GM23248 (cell line): ENCODE data around the gene PKD1. TPM values are rescaled to one million over a fixed set of nuclear protein-coding genes. Genes with fewer than 3 reads are reported as not detected.

Source experiments
- DNase-seq: peaks from one replicate; pipeline ENCODE4 v3.0.0-alpha.2; 2015
- H2AFZ ChIP-seq: fragments of 200-600 bp; sonication (generic); 2 replicates; pipeline ENCODE4 v1.6.1; 2016; ENCODE audit warnings: antibody characterized with exemption
- H3F3A ChIP-seq: fragments of 200-600 bp; sonication (generic); 2 replicates; pipeline ENCODE4 v1.6.1; 2016; ENCODE audit warnings: mild to moderate bottlenecking, antibody characterized with exemption, mixed run types; ENCODE audit not compliant: insufficient read depth
- H3K27ac ChIP-seq: fragments of 200-600 bp; sonication (generic); 2 replicates; pipeline ENCODE4 v1.5.1; 2016; ENCODE audit warnings: mild to moderate bottlenecking
- H3K27me3 ChIP-seq: fragments of 200-600 bp; sonication (generic); replicated peaks from 2 replicates; pipeline ENCODE4 v1.6.1; 2016; ENCODE audit warnings: mild to moderate bottlenecking; ENCODE audit not compliant: insufficient read depth
- H3K36me3 ChIP-seq: fragments of 200-600 bp; sonication (generic); 2 replicates; pipeline ENCODE4 v1.6.1; 2016; ENCODE audit warnings: low read depth, mild to moderate bottlenecking
- H3K4me1 ChIP-seq: fragments of 200-600 bp; sonication (generic); 2 replicates; pipeline ENCODE4 v1.6.1; 2016; ENCODE audit warnings: mild to moderate bottlenecking; ENCODE audit not compliant: insufficient read depth
- H3K4me2 ChIP-seq: fragments of 200-600 bp; sonication (generic); one replicate; pipeline ENCODE4 v1.6.1; 2016; ENCODE audit warnings: mild to moderate bottlenecking; ENCODE audit not compliant: unreplicated experiment
- H3K4me3 ChIP-seq: fragments of 200-600 bp; sonication (generic); 2 replicates; pipeline ENCODE4 v1.5.1; 2016; ENCODE audit warnings: mild to moderate bottlenecking
- H3K79me2 ChIP-seq: fragments of 200-600 bp; sonication (generic); 2 replicates; pipeline ENCODE4 v1.6.1; 2016; ENCODE audit warnings: mild to moderate bottlenecking; ENCODE audit not compliant: insufficient read depth
- H3K9ac ChIP-seq: fragments of 200-600 bp; sonication (generic); 2 replicates; pipeline ENCODE4 v1.6.1; 2016; ENCODE audit warnings: mild to moderate bottlenecking
- H3K9me2 ChIP-seq: fragments of 200-600 bp; sonication (generic); 2 replicates; pipeline ENCODE4 v1.6.1; 2016; ENCODE audit warnings: mixed run types, mild to moderate bottlenecking, moderate library complexity; ENCODE audit not compliant: insufficient read depth
- H3K9me3 ChIP-seq: fragments of 200-600 bp; sonication (generic); one replicate; pipeline ENCODE4 v1.6.1; 2017; ENCODE audit warnings: low read depth
- H4K20me1 ChIP-seq: fragments of 200-600 bp; sonication (generic); 2 replicates; pipeline ENCODE4 v1.6.0; 2016; ENCODE audit not compliant: insufficient read depth
- EZH2 ChIP-seq: fragments of 200-600 bp; sonication (generic); IDR thresholded peaks from 2 replicates; pipeline ENCODE4 v1.6.1; 2018; ENCODE audit warnings: antibody characterized with exemption, mild to moderate bottlenecking; ENCODE audit not compliant: insufficient read depth, poor library complexity, severe bottlenecking
- EZH2phosphoT487 ChIP-seq: fragments of 200-600 bp; sonication (generic); IDR thresholded peaks from 2 replicates; pipeline ENCODE4 v1.6.1; 2018; ENCODE audit warnings: antibody characterized with exemption, moderate library complexity, mild to moderate bottlenecking, low read depth; ENCODE audit not compliant: insufficient read depth
- WGBS, 2 experiments: methylation state at CpG; one replicate each; pipeline ENCODE4 v1.1.6; 2015 to 2017; ENCODE audit warnings: low lambda C conversion rate in 2 of 2, low coverage in 1 of 2; ENCODE audit errors: missing lambda C conversion rate in 2 of 2; 5-methylcytosine and 5-hydroxymethylcytosine counted together
- in situ Hi-C: fragments of 300-500 bp; cut with MboI; formaldehyde crosslinking; loops from 2 replicates; pipeline ENCODE4 v1.15.0; 2020
- polyA plus RNA-seq: library from polyadenylated mRNA; unstranded; fragments of >200 nt; fragmentation: Nextera tagmentation; extraction: Ambion mirVana; gene quantifications from 2 replicates; pipeline ENCODE4 v1.2.1, GENCODE V29; 2016
- total RNA-seq: library from RNA; depleted of rRNA; stranded (reverse); fragments of >200 nt; shearing (Covaris generic); gene quantifications from 2 replicates; pipeline ENCODE4 v1.2.3, GENCODE V29; 2014

Gene PKD1
- total and polyA plus RNA-seq, 2 experiments from 2014 or later: 48.4 to 201 TPM

DNA sequence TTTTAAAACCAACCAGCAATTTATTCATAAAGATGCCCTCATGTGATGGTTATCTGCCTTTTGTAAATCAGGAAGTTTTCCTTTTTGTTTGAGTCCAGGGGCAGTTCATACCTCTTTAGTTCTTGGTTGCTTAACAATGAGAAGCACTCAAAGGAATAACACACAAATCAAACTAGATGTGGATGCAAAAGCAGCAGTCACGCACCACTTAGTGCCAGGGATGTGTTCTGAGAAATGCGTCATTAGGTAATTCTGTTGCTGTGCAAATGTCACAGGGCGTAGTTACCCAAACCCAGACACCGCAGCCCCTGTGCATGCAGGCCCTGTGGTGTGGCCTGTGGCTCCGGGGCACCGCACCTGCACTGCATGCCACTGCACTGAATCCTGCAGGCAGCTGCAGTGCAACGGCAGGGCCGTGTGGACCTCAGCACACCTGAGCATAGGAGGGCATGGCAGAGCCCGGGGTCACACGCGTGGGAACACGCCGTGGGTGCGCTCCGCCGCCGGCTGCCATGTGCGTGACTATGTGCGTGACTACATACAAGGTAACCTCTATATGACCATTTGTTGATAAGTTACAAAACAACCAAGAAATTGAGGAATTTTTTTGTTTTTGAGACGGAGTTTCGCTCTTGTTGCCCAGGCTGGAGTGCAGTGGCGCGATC lies 39.6 kb downstream of the PKD1 start:
- H3K9me2 ChIP-seq: no peaks in the 10 kb centered on the region
- no peak overlapping the region for H3K4me2 ChIP-seq
- H3K9ac ChIP-seq: no peak overlapping the region
- no peak for TF ChIP-seq EZH2phosphoT487
- TF ChIP-seq EZH2: no peak
- H3K4me1 ChIP-seq: no peaks in the 10 kb centered on the region
- no peak for DNase-seq
- H3K36me3 ChIP-seq: peaks cover 48% of the 10 kb centered on the region; the same call in 1 of the 2 replicates
- in situ Hi-C loops: no loop called here
- H3K27me3 ChIP-seq: no peaks in the 10 kb centered on the region
- H3K9me3 ChIP-seq: no peaks in the 10 kb centered on the region
- peaks cover 12% of the 10 kb centered on the region; the same call in 1 of the 2 replicates for H3F3A ChIP-seq
- no peak overlapping the region for H2AFZ ChIP-seq
- no peak overlapping the region for H3K4me3 ChIP-seq
- peaks cover 30% of the 10 kb centered on the region for H3K79me2 ChIP-seq
- no peak overlapping the region for H3K27ac ChIP-seq
- H4K20me1 ChIP-seq: no peaks in the 10 kb centered on the region
- 96 to 99% methylated on average over 23 of the region's 23 CpGs for WGBS, 2 experiments

DNA sequence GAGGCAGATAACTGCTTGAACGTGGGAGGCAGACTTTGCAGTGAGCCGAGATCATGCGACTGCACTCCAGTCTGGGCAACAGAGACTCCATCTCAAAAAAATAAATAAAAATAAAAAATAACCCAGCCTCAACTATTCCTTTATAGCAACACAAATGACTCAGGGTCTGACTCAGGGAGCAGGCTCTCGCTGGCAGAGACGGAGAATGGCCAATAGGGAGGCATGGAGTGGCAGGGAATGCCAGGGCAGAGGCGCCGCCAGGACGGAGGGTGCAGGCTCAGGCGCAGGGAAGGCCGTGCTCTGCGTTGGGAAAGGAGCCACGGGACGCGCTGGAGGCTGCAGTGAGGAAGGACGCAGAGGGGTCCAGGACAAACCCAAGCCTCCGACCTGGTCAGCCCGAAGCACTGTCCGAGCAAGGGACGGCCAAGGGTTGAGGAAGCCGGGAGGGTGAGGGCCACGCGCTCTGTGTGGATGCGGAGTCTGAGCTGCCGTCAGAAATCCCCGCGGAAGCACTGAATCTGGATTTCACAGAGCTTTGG lies 40.3 kb downstream of the PKD1 start:
- Histone ChIP-seq H3K27me3 (no peaks in the 10 kb centered on the region), H3K9me3 (no peaks in the 10 kb centered on the region), H3K79me2 (peaks cover 26% of the 10 kb centered on the region), H3K9ac (no peak overlapping the region), H3K27ac (0 out of 2 replicates have a peak overlapping the region, but pooled peaks have one; percentile 17), H3K36me3 (peaks cover 54% of the 10 kb centered on the region; the same call in 1 of the 2 replicates), H3K4me3 (no peak overlapping the region), H2AFZ (no peak overlapping the region), H4K20me1 (no peaks in the 10 kb centered on the region), H3K9me2 (no peaks in the 10 kb centered on the region), H3F3A (peaks cover 12% of the 10 kb centered on the region; the same call in 1 of the 2 replicates), H3K4me2 (no peak overlapping the region), H3K4me1 (no peaks in the 10 kb centered on the region)
- peak; percentile 65 for DNase-seq
- in situ Hi-C loops: no loop called here
- 87 to 89% methylated on average over 26 of the region's 26 CpGs for WGBS, 2 experiments
- TF ChIP-seq EZH2 (no peak), EZH2phosphoT487 (no peak)

DNA sequence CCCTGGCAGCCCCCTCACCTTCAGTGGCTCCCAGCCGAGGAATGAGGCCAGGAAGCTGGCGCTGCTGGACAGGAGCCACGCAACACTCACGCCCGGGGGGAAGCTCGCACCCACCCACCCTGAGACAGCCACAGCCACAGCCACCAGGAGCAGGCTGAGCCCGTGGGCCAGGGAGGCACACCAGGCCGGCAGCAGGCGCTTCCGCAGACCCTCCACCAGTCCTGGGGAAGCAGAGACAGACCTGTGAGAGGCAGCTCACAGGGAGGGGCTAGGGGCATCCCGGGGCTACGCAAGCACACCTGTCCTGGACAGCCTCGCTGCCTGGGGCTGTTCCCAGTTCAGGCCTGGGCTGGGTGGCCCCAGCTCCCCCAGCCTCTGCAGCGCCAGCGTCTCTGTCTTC lies 41.9 kb downstream of the PKD1 start:
- no peaks in the 10 kb centered on the region for H3K27me3 ChIP-seq
- H4K20me1 ChIP-seq: no peaks in the 10 kb centered on the region
- H3K4me3 ChIP-seq: no peak overlapping the region
- H3K79me2 ChIP-seq: peaks cover 20% of the 10 kb centered on the region; the same call in 1 of the 2 replicates
- no peak overlapping the region for H3K9ac ChIP-seq
- H2AFZ ChIP-seq: no peak overlapping the region
- no peak overlapping the region for H3K4me2 ChIP-seq
- peaks cover 17% of the 10 kb centered on the region; the same call in 1 of the 2 replicates for H3F3A ChIP-seq
- no peak overlapping the region for H3K27ac ChIP-seq
- in situ Hi-C loops: no loop called here
- TF ChIP-seq EZH2phosphoT487: no peak
- TF ChIP-seq EZH2: no peak
- no peaks in the 10 kb centered on the region for H3K4me1 ChIP-seq
- DNase-seq: no peak
- 83 to 85% methylated on average over 14 to 15 of the region's 15 CpGs for WGBS, 2 experiments
- no peaks in the 10 kb centered on the region for H3K9me2 ChIP-seq
- H3K36me3 ChIP-seq: peaks cover 50% of the 10 kb centered on the region; the same call in 1 of the 2 replicates
- H3K9me3 ChIP-seq: no peaks in the 10 kb centered on the region

DNA sequence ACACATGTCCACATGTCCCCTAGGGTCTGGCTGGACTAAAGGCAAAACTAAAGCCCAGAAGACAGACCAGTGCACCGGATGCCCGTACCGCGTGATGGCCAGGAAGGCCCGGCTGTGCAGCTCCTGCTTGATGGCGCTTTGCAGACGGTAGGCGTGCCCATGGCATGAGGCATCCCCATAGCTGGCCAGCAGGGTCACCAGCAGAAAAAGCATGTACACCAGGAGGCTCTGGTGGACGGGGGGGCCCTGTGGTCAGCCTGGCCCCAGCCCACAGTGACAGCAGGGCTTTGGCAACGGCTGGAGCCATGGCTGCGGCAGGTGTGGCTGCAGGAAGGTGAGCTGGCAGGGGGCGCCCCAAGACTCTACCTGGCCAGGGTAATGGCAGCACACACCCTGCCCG lies 42.8 kb downstream of the PKD1 start:
- TF ChIP-seq EZH2phosphoT487: no peak
- TF ChIP-seq EZH2: no peak
- no peaks in the 10 kb centered on the region for H4K20me1 ChIP-seq
- no peak overlapping the region for H3K27ac ChIP-seq
- H3K9me2 ChIP-seq: no peaks in the 10 kb centered on the region
- DNase-seq: no peak
- peaks cover 50% of the 10 kb centered on the region; the same call in 1 of the 2 replicates for H3K36me3 ChIP-seq
- H2AFZ ChIP-seq: no peak overlapping the region
- H3K4me1 ChIP-seq: no peaks in the 10 kb centered on the region
- H3K79me2 ChIP-seq: peaks cover 20% of the 10 kb centered on the region; the same call in 1 of the 2 replicates
- H3K9ac ChIP-seq: no peak overlapping the region
- H3F3A ChIP-seq: peaks cover 22% of the 10 kb centered on the region; the same call in 1 of the 2 replicates
- no peaks in the 10 kb centered on the region for H3K27me3 ChIP-seq
- WGBS, 2 experiments: 94% methylated on average over 13 of the region's 13 CpGs
- no peak overlapping the region for H3K4me2 ChIP-seq
- no peak overlapping the region for H3K4me3 ChIP-seq
- in situ Hi-C loops: no loop called here
- H3K9me3 ChIP-seq: no peaks in the 10 kb centered on the region
